Measurements from ENCODE around the gene DNMT3B. TPM values are rescaled to one million over a fixed set of nuclear protein-coding genes. Genes with fewer than 3 reads are reported as not detected.

Gene DNMT3B
- total and polyA plus RNA-seq, 7 experiments from 2014 or later = 0.32 to 2.5 (median 0.66) TPM

- Mint-ChIP-seq H3K4me1 (peaks cover 14 to 47% (median 38%) of the 10 kb centered on the region in 7 donors), H3K27me3 (no peaks in the 10 kb centered on the region), H3K36me3 (peaks cover 0 to 13% (median 0%) of the 10 kb centered on the region in 5 donors), H3K9me3 (no peaks in the 10 kb centered on the region), H3K27ac (peak overlapping the region in 6 of 9 donors; percentile 6 to 86 (median 16)), H3K4me3 (no peak overlapping the region)
- peak; percentile 50 to 77 (median 68) for DNase-seq
- no peaks in the 10 kb centered on the region for H3K27me3 ChIP-seq (ENCODE audit: control insufficient read depth in 2 of 2, insufficient read depth in 2 of 2, low read length in 2 of 2)
- H3K9me3 ChIP-seq (ENCODE audit: control insufficient read depth in 2 of 3, low read length in 3 of 3) = no peaks in the 10 kb centered on the region
- intact Hi-C loops (cut with micrococcal nuclease) = loop anchor here (1.0 to 5.0 kb wide), 14 partner anchors 29 to 509 kb away; partner anchors contain the start of gene MAPRE1 (in 1 of the 2)
- POLR2A ChIA-PET = interaction anchor here (0.6 to 1.2 kb wide), 3 partner anchors 27 to 838 kb away, joined by 3 to 7 read pairs (median 4); partner anchors contain the start of gene MAPRE1
- CTCF ChIA-PET = interaction anchor here (0.5 to 1.9 kb wide), 24 partner anchors 11 to 1161 kb away, joined by 3 to 10 read pairs (median 3); no protein-coding TSS in a partner anchor
- no peak overlapping the region for H3K27ac ChIP-seq (ENCODE audit: low read depth, low read length)
- H3K36me3 ChIP-seq (ENCODE audit: control insufficient read depth in 2 of 3, insufficient read depth in 3 of 3, low read length in 3 of 3) = no peaks in the 10 kb centered on the region
- H3K4me3 ChIP-seq (ENCODE audit: low read length) = no peak overlapping the region
- peaks cover 3 to 36% of the 10 kb centered on the region in 2 donors for H3K4me1 ChIP-seq (ENCODE audit: control insufficient read depth in 2 of 2, insufficient read depth in 2 of 2, low read length in 2 of 2)
- ATAC-seq = peak; percentile 84
Measured at GRCh38 chr20:32789896-32790750, 27.9 kb downstream of the DNMT3B start.

- no peaks in the 10 kb centered on the region for H3K9me3 Mint-ChIP-seq
- H3K27ac Mint-ChIP-seq = peak overlapping the region in 5 of 9 donors; percentile 32 to 92 (median 83)
- Histone ChIP-seq H3K27ac (ENCODE audit: low read depth, low read length) (no peak overlapping the region), H3K4me3 (ENCODE audit: low read length) (no peak overlapping the region), H3K4me1 (ENCODE audit: control insufficient read depth in 2 of 2, insufficient read depth in 2 of 2, low read length in 2 of 2) (peaks cover 3 to 40% of the 10 kb centered on the region in 2 donors), H3K9me3 (ENCODE audit: control insufficient read depth in 2 of 3, low read length in 3 of 3) (no peaks in the 10 kb centered on the region), H3K36me3 (ENCODE audit: control insufficient read depth in 2 of 3, insufficient read depth in 3 of 3, low read length in 3 of 3) (no peaks in the 10 kb centered on the region), H3K27me3 (ENCODE audit: control insufficient read depth in 2 of 2, insufficient read depth in 2 of 2, low read length in 2 of 2) (no peaks in the 10 kb centered on the region)
- DNase-seq (no peak), ATAC-seq (no peak)
- H3K27me3 Mint-ChIP-seq = no peaks in the 10 kb centered on the region
- no peak overlapping the region for H3K4me3 Mint-ChIP-seq
- POLR2A ChIA-PET = interaction anchor here (1.2 kb wide), 1 partner anchor 29 kb away, joined by 4 read pairs; the partner anchor contains the start of gene MAPRE1
- intact Hi-C loops (cut with micrococcal nuclease) = loop anchor here (1.0 to 5.0 kb wide), 14 partner anchors 29 to 509 kb away; partner anchors contain the start of gene MAPRE1 (in 1 of the 2)
- H3K4me1 Mint-ChIP-seq = peaks cover 19 to 53% (median 44%) of the 10 kb centered on the region in 7 donors
- peaks cover 0 to 13% (median 0%) of the 10 kb centered on the region in 5 donors for H3K36me3 Mint-ChIP-seq
- CTCF ChIA-PET = interaction anchor here (0.6 to 1.6 kb wide), 13 partner anchors 14 to 501 kb away, joined by 3 to 8 read pairs (median 3); no protein-coding TSS in a partner anchor
Measured at GRCh38 chr20:32790751-32791057, 28.5 kb downstream of the DNMT3B start.

GRCh38 chr20:32792316-32792715 lies 30.1 kb downstream of the DNMT3B start:
- H3K9me3 ChIP-seq (ENCODE audit: control insufficient read depth in 2 of 3, low read length in 3 of 3) = no peaks in the 10 kb centered on the region
- peak overlapping the region; percentile 64 for H3K27ac ChIP-seq (ENCODE audit: low read depth, low read length)
- ChIA-PET CTCF (interaction anchor here (0.5 to 1.6 kb wide), 7 partner anchors 9 to 509 kb away, joined by 3 to 9 read pairs (median 4); partner anchors contain the start of gene MAPRE1), POLR2A (interaction anchor here (0.6 to 1.2 kb wide), 2 partner anchors 28 to 32 kb away, joined by 3 to 11 read pairs; partner anchors contain the start of gene MAPRE1)
- no peaks in the 10 kb centered on the region for H3K27me3 ChIP-seq (ENCODE audit: control insufficient read depth in 2 of 2, insufficient read depth in 2 of 2, low read length in 2 of 2)
- ATAC-seq (peak; percentile 84), DNase-seq (peak in 4 of 9 donors; percentile 24 to 72 (median 32))
- intact Hi-C loops (cut with micrococcal nuclease) = loop anchor here (2.0 to 5.0 kb wide), 3 partner anchors 38 to 420 kb away; no protein-coding TSS in a partner anchor
- peaks cover 20 to 69% (median 60%) of the 10 kb centered on the region in 7 donors for H3K4me1 Mint-ChIP-seq
- peaks cover 3 to 50% of the 10 kb centered on the region in 2 donors for H3K4me1 ChIP-seq (ENCODE audit: control insufficient read depth in 2 of 2, insufficient read depth in 2 of 2, low read length in 2 of 2)
- no peak overlapping the region for H3K4me3 ChIP-seq (ENCODE audit: low read length)
- no peaks in the 10 kb centered on the region for H3K36me3 ChIP-seq (ENCODE audit: control insufficient read depth in 2 of 3, insufficient read depth in 3 of 3, low read length in 3 of 3)
- H3K27ac Mint-ChIP-seq = peak overlapping the region; percentile 56 to 95 (median 90)
- H3K36me3 Mint-ChIP-seq = peaks cover 0 to 7% (median 0%) of the 10 kb centered on the region in 5 donors
- H3K4me3 Mint-ChIP-seq = peak overlapping the region in 5 of 10 donors; percentile 12 to 79 (median 53)
- no peaks in the 10 kb centered on the region for H3K9me3 Mint-ChIP-seq
- H3K27me3 Mint-ChIP-seq = no peaks in the 10 kb centered on the region

GRCh38 chr20:32792731-32793458 lies 30.7 kb downstream of the DNMT3B start:
- no peaks in the 10 kb centered on the region for H3K9me3 ChIP-seq (ENCODE audit: control insufficient read depth in 2 of 3, low read length in 3 of 3)
- peaks cover 3 to 51% of the 10 kb centered on the region in 2 donors for H3K4me1 ChIP-seq (ENCODE audit: control insufficient read depth in 2 of 2, insufficient read depth in 2 of 2, low read length in 2 of 2)
- DNase-seq = no peak
- H3K9me3 Mint-ChIP-seq = no peaks in the 10 kb centered on the region
- CTCF ChIA-PET = interaction anchor here (0.5 to 1.6 kb wide), 7 partner anchors 10 to 508 kb away, joined by 3 to 9 read pairs (median 4); partner anchors contain the start of gene MAPRE1
- H3K36me3 Mint-ChIP-seq = peaks cover 0 to 3% (median 0%) of the 10 kb centered on the region in 5 donors
- intact Hi-C loops (cut with micrococcal nuclease) = loop anchor here (2.0 to 5.0 kb wide), 3 partner anchors 38 to 419 kb away; no protein-coding TSS in a partner anchor
- ATAC-seq = no peak
- peak overlapping the region; percentile 64 for H3K27ac ChIP-seq (ENCODE audit: low read depth, low read length)
- H3K27me3 Mint-ChIP-seq = no peaks in the 10 kb centered on the region
- H3K4me3 Mint-ChIP-seq = peak overlapping the region in 9 of 10 donors; percentile 52 to 80 (median 74)
- no peaks in the 10 kb centered on the region for H3K27me3 ChIP-seq (ENCODE audit: control insufficient read depth in 2 of 2, insufficient read depth in 2 of 2, low read length in 2 of 2)
- POLR2A ChIA-PET = interaction anchor here (0.6 to 1.4 kb wide), 3 partner anchors 28 to 32 kb away, joined by 3 to 11 read pairs (median 5); partner anchors contain the start of gene MAPRE1
- H3K27ac Mint-ChIP-seq = peak overlapping the region in 8 of 9 donors; percentile 75 to 95 (median 90)
- peaks cover 20 to 71% (median 62%) of the 10 kb centered on the region in 7 donors for H3K4me1 Mint-ChIP-seq
- H3K36me3 ChIP-seq (ENCODE audit: control insufficient read depth in 2 of 3, insufficient read depth in 3 of 3, low read length in 3 of 3) = no peaks in the 10 kb centered on the region
- H3K4me3 ChIP-seq (ENCODE audit: low read length) = peak overlapping the region; percentile 30

GRCh38 chr20:32796383-32796948 lies 34.3 kb downstream of the DNMT3B start:
- Mint-ChIP-seq H3K36me3 (peaks cover 0 to 4% (median 0%) of the 10 kb centered on the region in 5 donors), H3K4me1 (peaks cover 14 to 59% (median 57%) of the 10 kb centered on the region in 7 donors), H3K9me3 (no peaks in the 10 kb centered on the region), H3K4me3 (peak overlapping the region in 4 of 10 donors; percentile 16 to 49 (median 36)), H3K27me3 (no peaks in the 10 kb centered on the region), H3K27ac (peak overlapping the region in 8 of 9 donors; percentile 59 to 94 (median 82))
- H3K27me3 ChIP-seq (ENCODE audit: control insufficient read depth in 2 of 2, insufficient read depth in 2 of 2, low read length in 2 of 2) = no peaks in the 10 kb centered on the region
- no peaks in the 10 kb centered on the region for H3K9me3 ChIP-seq (ENCODE audit: control insufficient read depth in 2 of 3, low read length in 3 of 3)
- peaks cover 3 to 51% of the 10 kb centered on the region in 2 donors for H3K4me1 ChIP-seq (ENCODE audit: control insufficient read depth in 2 of 2, insufficient read depth in 2 of 2, low read length in 2 of 2)
- POLR2A ChIA-PET = interaction anchor here (0.5 to 2.3 kb wide), 3 partner anchors 24 to 566 kb away, joined by 3 to 10 read pairs (median 3); partner anchors contain the start of gene MAPRE1
- no peaks in the 10 kb centered on the region for H3K36me3 ChIP-seq (ENCODE audit: control insufficient read depth in 2 of 3, insufficient read depth in 3 of 3, low read length in 3 of 3)
- DNase-seq (no peak), ATAC-seq (no peak)
- intact Hi-C loops (cut with micrococcal nuclease) = no loop called here
- CTCF ChIA-PET = no interaction called here
- no peak overlapping the region for H3K4me3 ChIP-seq (ENCODE audit: low read length)
- H3K27ac ChIP-seq (ENCODE audit: low read depth, low read length) = no peak overlapping the region

Measured in naive thymus-derived CD4-positive, alpha-beta T cell (primary cell).